CD4-positive, alpha-beta T cell treated with Interleukin-2 at 100 ng/mL for 4 hours (primary cell): ENCODE measurements around the gene FRMD4B.

Experiments used
- DNase-seq: peaks from one replicate; pipeline ENCODE4 v3.0.0-alpha.2; 2020; ENCODE audit warnings: low spot score

FRMD4B gene

DNA sequence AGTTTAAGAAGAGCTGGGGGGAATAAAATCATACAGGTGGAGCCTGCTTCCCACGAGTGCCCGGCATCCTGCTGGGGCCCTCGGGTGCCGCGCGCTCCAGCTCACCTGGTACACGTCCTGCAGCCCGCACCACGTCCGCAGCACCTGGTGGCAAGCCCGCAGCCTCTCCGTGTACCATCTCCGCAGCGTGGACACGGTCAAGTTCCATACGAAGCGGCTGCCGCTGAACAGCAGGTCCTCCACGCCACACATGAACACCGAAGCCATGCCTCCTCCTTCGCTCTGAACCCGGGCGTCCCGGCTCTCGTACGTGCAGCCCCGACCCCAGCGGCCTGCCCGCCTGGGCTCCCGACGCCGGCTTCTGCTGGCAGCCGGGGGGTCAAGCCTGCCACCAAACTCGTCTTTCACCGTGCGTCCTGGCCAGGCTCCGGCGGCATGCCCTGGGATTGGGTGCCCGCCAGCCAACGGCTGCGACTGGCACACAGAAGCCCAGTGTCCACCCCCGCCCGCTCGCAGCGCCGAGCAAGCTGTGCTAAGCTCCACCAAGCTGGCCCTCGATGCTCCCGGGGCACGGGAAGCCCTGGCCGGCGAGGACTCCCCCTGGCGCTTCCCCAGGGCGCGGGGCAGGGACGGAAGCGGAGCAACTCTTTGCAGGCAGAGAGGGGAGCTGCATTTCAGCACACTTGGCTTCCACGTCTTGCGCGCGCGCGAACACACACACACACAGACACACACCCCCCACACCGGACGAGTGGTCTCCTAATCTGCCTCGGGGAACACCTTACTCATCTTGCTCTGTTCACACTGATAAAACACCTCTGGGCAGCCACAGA is at the start of gene FRMD4B:
Gene FRMD4B (minus strand): TSS at position 366 of the 833 bp plus-strand sequence. CDS start 99 bp downstream, at position 267.
- DNase-seq: peak; percentile 10

DNA sequence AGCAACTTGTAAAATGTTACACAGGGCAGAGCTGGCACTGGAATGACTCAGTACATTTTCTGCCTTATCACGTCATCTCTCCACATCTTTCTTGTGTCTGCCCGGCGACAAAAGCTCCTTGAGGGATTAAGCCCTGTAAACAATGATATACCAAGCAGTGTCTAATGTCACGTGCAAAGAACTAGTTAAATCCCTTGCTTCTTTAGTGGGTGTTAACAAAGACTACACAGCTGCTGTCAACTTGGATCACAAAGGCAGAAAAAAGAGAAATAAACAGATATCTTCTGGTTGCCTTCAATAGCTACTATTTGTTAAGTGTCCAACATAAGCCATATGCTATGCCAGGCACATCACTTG is 48.1 kb upstream of the FRMD4B start:
- DNase-seq: no peak

DNA sequence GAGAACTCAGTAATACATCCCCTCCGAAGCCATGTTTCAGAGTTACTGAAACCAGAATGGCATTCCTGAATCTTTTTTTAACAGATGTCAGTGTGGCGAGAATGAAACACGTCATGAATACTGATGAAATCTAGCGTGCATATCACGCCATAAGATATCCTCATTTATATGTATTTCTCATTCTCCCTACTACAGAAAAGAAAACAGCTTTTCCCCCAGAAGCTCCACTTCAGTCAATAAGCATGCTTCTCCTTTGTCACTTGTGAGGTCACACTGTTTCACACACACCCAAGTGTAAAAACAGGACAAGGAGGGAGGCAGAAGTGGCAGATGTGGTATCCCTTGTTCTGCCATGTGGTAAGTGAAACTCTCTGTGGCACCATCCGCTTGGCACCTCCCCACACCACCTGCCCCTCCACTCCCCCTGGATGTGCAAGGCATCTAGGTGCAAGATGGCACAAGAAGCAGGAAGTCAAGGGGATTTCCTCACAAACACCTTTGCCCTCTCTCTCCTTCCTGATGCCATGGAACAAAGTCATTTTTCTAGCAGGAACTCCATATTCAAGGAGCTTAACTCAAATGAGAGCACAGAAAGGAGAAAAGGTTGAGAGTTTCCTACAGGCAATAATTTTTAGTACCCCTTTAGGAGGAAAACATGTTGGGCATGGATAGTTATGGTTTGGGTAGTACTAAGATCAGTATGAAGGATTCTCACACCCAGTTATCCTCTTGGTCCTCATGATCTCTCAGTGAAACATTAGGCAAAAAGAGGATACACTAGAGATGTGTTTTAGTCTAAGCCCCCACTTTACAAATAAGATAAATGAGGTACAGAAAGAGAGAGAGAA is 47.5 kb upstream of the FRMD4B start:
- DNase-seq: no peak

DNA sequence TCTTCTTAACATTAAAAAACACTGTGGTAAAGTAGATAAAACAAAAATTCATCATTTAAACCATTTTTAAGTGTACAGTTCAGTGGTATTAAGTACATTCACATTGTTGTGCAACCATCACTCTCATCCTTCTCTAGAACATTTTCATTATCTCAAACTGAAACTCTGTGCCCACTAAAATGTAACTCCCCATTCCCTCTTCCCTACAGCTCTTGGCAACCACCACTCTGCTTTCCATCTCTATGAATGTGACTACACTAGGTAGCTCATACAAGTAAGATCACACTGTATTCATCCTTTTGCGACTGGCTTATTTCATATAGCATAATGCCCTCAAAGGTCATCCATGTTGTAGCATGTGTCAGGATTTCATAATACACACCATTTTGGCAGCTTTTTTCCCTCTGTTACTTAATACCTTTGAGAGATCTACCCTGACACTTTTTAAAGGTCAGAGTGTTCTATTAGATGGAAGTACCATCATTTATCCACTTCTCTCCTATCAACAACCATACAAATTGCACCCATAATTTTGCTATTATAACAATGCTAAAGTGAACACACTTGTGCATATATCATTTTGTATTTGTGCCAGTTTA is 42.9 kb upstream of the FRMD4B start:
- DNase-seq: no peak

DNA sequence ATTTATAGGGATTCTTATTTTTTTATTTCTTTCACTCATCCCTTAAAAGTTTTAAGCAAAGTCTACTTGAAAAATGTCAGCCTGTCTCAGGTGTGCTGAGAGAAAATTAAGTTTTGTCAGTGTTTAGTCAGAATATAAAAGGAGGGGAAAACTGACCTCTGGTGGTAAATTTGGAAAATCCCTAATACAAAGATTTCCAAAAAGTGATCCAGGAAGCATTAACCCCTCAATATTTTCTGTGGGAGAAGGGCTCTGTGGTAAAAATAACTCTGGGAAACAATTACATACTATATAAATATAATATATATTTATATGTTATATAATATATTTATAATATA is 41.0 kb upstream of the FRMD4B start:
- no peak for DNase-seq

DNA sequence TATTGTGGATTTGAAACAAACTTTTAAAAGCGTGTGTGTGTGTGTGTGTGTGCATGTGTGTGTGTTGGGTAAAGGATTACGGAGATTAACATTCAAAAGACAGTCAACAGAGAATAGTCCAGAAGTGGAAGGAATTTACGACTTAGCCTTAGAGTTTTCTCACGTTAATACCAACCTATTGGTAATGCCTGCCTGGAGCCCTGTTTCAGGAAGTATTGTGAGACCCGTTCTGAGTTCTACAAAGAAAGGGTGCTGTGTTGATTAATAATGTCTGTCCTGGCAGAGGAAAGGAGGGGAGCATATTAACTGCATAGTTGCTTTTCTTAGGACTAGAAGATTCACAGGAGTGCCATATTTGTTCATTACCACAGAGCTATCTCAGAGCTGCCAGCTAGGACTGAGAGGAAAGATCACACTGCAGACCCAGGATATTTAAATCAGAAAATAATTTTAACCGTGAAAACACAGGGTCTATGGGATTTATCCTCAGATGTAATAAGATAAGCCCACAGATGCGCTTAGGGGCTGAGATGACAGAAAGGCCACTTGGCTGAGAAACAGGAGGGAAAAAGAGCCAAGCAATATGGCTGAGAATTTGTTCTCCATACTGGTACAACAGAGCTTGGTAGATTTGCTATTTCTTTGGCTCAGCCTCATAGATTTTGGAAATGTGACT is 40.5 kb upstream of the FRMD4B start:
- DNase-seq: no peak

DNA sequence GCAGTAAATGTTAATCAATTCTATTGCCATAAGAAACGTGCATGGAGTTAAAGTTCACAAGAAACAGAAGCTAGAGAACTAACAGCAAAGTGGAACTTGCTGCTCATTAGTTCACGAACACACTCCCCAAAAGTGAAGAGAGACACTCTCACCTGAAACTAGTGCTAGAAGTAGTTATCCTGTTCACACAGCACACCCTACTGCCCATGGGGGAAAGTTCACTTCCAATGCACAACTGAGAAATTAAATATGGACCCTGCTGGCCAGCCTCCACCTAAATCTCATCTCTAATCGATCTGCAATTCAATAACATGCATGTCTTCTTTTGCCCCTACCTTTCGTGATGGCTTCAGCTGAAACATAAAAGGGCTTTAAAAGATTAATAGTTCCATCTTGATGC is 39.4 kb upstream of the FRMD4B start:
- peak; percentile 23 for DNase-seq

DNA sequence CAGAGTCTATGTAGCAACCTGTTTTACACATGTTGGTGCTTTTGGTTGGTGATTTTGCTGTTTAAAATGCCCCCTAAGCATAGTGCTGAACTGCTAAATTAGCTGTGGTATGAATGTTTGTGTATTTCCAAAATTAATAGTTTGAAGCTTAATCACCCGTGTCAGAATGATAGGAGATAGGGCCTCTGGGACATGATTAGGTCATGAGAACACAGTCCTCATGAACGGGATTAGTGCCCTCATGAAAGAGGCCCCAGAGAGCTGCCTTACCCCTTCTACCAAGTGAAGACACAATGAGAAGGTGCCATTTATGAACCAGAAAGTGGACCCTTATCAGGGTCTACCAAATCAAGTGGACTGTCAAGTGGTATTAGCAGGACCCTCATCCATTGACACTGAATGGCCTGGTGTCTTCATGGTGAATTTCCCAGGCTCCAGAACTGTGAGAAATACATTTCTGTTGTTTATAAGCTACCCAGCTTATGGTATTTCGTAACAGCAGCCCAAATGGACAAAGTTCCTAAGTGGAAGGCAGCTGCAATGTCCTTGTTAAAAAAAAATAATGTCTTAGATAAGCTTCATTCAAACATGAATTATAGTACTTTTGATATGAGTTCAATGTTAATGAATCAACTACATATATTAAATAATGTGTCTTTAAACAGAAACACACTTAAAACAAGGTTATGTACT is 37.7 kb upstream of the FRMD4B start:
- DNase-seq: no peak

DNA sequence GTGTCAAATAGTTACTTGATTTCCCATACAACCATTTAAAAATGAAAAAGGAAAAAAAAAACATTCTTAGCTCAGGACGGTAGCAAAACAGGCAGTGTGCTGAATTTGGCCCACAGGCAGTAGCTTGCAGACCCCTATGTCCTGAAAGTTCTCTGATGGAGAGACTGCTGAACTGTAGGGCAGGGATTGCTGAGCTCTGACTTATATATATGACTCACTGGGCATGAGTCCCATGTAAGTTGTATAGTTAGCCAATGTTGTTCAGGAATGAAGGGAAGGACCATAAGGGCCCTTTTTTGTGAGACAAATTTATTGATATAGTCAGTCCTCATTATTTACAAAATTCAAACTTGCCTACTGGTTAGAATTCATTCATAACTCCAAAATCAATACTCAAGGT is 36.9 kb upstream of the FRMD4B start:
- DNase-seq: no peak

DNA sequence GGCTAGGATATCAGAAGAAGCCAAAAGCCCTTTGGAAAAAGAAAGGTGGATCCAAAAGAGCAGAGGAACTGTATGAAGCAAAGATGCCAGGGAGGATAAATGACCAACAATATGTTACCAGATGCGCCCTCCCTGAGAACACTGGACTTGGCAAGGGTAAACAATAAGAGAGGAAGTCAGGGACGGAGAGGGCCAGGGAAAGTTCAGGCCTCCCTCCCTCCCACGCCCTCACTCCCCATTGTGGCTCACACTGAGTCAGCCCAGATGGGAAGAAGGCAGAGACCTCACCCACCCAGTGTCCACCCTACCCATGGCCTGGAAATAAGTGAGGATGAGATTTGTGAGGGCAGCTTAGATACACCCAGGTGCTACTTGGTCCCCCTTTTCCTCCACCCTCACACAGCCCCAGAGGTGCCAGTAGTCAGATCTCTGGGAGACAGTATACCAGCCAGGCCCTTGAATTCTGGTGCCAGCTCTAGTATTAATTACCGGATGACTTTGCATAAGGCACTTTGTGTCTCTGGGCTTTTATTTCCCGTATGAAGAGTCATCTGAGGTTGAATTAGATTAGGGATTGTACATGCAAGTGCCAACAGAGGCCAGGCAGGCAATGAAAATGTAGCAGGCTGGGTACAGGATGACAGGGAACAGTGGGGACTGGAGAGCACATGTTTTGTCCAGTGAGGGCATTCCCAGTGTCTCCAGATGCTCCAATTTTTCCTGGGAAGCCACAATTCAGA is 35.1 kb upstream of the FRMD4B start:
- no peak for DNase-seq

DNA sequence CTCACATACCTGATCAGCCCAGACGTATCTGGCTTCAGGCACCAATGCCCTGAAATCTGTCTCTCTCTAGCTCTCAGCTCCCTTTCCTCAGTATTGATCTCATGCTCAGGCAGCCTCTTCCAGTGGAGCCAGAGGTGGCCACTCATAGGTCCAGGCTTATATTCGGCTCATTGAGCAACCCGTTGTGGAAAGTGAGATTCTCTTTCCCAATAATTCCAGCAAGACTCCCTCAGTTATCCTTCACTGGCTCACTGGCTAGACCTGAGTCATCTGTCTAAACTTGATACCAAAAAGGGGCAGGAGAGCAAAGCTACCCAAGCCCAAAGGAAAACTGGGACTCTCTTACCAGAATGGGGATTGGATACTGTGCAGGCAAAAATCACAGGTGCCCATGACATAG is 33.4 kb upstream of the FRMD4B start:
- DNase-seq: no peak

DNA sequence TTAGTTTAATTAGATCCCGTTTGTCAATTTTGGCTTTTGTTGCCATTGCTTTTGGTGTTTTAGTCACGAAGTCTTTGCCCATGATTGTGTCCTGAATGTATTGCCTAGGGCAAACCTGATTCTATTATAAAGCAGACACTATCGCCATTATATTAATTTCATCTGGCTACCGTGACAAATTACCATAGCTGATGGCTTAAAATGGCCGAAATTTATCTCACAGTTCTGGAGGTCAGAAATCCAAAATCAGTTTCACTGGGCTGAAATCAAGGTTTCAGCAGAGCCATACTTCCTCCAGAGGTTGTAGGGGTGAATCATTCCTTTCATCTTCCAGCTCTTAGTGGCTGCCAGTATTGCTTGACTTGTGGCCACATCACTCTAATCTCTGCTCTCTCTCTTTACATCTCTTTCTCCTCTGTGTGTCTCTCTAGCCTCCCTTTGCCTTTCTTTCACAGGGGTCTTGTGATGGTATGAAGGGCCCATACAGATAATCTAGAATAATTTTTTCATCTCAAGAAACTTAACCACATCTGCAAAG is 31.7 kb upstream of the FRMD4B start:
- DNase-seq: no peak

DNA sequence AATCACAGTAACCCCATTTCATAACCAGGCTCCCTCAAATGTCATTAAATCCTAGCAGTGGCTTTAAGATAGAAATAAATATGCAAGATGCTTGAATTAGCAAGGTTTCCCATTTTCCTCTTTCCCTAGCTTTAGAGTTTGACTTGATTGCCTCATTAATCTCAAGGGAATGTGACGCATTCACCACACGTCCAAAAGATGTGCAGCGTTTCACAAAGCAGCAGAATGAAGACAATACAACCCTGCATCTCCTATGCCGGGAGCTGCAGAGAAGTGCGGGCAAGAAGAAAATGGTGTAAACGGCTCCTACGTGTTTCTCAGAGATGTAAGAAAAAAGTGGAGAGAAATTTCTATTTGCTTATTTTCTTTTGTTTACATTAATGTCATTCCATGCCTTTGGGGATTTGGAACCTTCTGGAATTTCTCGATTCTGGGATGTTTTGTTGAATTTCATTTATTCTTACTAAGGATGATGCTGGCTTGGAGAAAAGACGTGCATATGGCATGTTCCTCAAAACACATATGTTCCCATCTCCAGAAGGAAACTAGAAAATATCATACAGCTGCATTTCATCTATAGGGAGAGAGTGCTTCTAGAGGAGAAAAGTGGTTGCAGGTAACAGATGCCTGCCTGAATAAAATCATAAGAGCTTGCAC is 27.8 kb upstream of the FRMD4B start:
- no peak for DNase-seq

DNA sequence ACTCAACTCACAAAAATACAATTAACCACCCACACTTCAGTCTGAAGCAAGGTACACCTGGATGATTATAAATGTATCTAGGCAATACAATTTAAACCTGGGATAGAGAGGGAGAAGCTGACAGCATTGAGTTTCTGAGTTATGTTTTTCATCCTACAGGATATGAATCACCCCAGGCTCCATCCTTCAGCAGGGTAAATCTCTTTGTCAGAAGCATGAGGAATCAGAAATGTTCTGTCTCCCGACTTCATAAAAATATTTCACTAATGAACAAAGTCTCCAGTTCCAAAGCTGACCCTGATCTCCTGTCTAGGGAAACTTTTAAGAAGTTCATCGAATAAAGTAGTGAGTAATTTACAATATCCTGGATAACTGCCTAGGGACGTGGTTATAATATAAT is 25.5 kb upstream of the FRMD4B start:
- DNase-seq: no peak

DNA sequence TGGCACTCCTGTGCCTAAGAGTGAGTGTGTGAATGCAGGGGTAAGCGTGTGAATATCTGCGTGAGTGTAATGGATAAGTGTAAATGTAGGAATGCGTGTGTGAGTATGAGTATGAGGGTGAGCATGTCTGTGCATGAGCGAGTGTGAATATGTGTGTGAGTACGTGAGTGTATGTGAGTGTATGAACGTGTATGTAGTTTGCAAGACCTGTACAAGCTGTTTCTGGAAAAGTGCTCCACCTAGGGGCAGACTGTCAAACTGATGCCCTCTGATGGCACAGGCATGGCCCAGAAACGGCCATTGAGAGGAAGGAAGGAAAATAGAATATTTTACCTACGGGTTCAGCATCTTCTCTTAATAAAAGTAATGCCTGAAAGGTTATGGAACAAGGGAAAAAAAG is 24.4 kb upstream of the FRMD4B start:
- DNase-seq: peak; percentile 66

DNA sequence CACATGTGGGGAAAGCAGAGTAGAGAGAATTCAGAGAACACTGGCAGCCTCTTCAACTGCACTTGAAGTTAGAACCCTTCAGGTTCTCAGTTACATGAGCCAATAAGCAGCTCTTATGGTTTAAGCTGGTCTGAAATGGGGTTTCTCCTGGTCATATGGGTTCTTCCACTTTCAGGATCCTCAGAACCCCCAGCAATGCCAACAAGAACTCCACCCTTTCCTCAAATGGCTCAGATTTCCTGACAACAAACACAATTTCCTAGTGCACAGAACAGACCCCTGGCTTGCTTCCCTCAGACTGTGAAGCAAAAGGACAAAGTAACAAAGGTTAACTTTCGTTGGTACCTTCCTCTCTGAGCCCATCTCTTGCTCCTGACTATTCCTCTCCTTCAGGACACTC is 23.9 kb upstream of the FRMD4B start:
- DNase-seq: no peak

DNA sequence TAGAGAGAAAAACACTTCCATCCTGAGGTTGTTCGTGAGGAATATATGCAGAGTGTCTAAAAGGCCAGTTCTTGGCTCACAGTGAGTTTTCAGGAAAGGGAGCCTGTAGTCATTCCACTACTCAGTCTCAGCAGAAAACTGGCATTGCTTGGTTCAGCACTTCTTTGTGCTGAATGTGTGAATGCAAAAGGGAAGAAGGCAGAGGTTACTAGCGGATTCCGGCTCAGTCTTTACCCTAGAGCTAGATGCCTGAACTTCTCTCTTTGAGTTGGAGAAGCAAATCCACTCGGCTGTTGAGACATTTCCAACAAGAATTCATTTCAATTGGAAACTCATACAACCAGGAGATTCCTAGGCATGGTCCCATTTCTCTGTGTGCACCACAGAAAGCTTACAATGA is 23.1 kb upstream of the FRMD4B start:
- DNase-seq: no peak

DNA sequence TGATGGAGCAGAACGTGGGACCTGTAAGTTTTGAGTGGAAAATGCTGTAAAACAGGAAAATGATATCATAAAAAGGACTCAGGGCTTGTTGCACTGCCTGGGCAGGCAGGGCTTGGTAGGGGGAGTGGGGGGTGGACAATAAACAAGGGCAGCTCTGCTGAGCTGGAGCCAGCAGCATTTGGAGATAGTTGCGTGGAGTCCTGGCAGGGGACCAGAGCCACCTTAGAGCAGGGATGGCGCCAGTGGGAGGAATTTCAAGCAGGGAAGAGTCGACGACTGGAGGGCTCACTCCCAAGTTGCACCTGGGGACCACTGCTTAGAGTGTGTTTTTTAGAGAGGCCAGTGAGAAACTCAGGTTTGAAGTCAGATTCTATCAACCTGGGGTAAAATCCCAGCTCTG is 22.7 kb upstream of the FRMD4B start:
- DNase-seq: no peak

DNA sequence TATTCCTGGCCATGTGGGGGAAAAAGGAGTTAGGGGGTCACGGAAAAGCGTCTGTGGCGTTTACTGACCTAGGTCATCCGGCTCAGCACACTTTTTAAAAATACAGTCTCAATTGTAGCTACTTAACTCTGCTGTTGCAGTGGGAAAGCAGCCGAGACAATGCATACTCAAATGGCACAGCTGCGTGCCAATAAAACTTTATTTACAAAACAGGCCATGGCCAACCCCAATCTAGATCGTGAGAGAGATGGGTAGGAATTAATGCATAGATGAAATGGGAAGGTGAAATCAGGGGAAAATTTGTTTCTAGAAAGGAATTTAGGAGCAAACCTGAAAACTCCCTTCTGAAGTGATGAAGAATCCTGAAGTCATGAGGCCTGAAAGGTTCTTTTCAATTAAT is 22.0 kb upstream of the FRMD4B start:
- no peak for DNase-seq

DNA sequence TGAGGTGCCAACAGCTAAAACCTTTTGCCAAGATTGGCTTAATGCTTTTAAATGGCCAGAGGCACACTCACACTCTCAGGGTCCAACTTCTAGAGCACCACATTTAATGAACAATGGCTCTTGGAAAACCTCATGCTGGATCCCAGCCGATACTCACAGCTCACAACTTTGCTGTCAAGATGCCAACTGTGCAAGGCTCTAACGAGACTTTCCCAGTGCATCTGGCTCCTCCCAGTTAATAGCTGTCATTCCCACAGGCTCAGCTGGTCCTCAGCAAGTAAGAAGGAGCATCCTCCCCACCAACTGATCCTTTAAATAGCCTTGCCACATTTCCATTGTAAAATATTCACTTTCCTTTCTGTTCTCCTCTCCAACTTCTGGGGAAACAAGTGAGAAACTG is 20.3 kb upstream of the FRMD4B start:
- no peak for DNase-seq
